Measurements from ENCODE around the gene KCND1. TPM values are rescaled to one million over a fixed set of nuclear protein-coding genes. Genes with fewer than 3 reads are reported as not detected.

KCND1 gene
- total and polyA plus RNA-seq, 8 donors: 2.3 to 5.7 (median 4.5) TPM

- ATAC-seq: no peak
- Histone ChIP-seq H3K36me3 (peaks cover 0 to 4% of the 10 kb centered on the region in 2 donors), H3K9me3 (no peaks in the 10 kb centered on the region), H3K4me3 (no peak overlapping the region), H3K27me3 (no peaks in the 10 kb centered on the region), H3K27ac (no peak overlapping the region), H3K4me1 (peaks cover 0 to 20% of the 10 kb centered on the region in 2 donors)
- TF ChIP-seq CTCF (IDR thresholded peaks at IDR 0.05): no peak
- intact Hi-C loops (cut with DNase I): no loop called here
- DNase-seq: no peak
Measured at GRCh38 chrX:48960291-48960690, 11.4 kb downstream of the KCND1 start.

DNA sequence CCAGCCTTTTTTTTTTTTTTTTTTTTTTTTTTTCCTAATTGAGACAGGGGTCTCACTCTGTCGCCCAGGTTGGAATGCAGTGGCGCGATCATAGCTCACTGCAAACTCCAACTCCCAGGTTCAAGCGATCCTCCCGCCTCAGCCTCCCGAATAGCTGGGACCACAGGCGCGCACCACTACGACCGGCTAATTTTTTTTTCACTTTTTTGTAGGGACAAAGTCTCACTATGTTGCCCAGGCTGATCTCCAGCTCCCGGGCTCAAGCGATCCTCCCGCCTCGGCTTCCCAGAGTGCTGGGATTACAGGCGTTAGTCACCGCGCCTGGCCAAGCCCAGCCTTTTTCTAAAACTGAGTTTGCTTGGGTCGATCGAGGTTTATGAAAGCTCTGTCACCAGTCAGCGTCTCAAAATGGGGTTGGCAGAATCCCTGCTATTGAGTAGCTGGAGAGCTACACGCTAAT is 13.0 kb downstream of the KCND1 start:
- TF ChIP-seq CTCF (IDR thresholded peaks at IDR 0.05): no peak
- intact Hi-C loops (cut with DNase I): no loop called here
- DNase-seq: peak in 1 of 4 donors; percentile 19
- H3K27me3 ChIP-seq: no peaks in the 10 kb centered on the region
- H3K4me3 ChIP-seq: peak overlapping the region; percentile 29 to 61
- H3K36me3 ChIP-seq: peaks cover 0 to 4% of the 10 kb centered on the region in 2 donors
- peaks cover 0 to 36% of the 10 kb centered on the region in 2 donors for H3K4me1 ChIP-seq
- ATAC-seq: peak; percentile 2
- H3K9me3 ChIP-seq: no peaks in the 10 kb centered on the region
- H3K27ac ChIP-seq: peak overlapping the region; percentile 93 to 99

DNA sequence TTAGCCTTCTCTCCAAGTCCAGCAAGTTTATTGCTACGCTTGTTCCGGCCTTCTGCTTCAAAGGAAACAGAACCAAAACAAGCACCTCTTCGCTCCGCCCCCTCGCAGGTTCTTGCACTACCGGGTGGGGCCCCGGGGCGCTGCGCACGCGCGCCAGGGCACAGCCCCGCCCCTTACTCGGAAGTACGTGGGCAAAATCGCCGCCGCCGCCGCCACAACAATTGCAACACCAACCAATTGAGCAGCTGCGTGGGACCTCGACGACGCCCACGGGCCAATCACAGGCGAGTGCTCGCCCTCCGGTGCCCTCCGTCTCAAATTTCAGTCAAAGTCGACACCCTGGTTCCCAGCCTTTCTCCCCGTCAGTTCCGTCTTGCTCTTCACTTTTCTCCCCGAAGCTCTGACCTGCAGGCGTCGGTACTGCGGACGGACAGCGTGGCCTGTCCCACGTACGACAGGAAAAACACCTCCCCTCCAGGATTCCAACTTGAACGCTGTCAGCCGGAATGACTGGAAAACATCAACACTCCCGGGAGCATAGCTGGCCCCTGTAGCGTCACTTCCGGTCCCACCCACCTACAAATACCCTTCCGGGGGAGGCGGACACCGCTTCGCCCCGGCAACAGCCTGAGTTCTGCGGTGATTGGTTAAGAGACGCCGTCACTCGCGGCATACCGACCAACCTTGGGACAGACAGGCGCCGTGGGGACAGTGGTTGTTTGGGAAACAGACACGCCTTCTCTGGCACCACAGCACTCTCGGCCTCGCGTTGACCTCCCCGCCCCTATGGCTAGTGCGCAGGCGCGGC is 13.6 kb downstream of the KCND1 start:
- H3K9me3 ChIP-seq: no peaks in the 10 kb centered on the region
- H3K36me3 ChIP-seq: peaks cover 0 to 4% of the 10 kb centered on the region in 2 donors
- H3K4me3 ChIP-seq: peak overlapping the region; percentile 50 to 61
- no peak for TF ChIP-seq CTCF (IDR thresholded peaks at IDR 0.05)
- DNase-seq: peak; percentile 93 to 98 (median 96)
- peak overlapping the region; percentile 93 to 99 for H3K27ac ChIP-seq
- no peaks in the 10 kb centered on the region for H3K27me3 ChIP-seq
- intact Hi-C loops (cut with DNase I): no loop called here
- H3K4me1 ChIP-seq: peaks cover 0 to 42% of the 10 kb centered on the region in 2 donors
- ATAC-seq: peak; percentile 94

DNA sequence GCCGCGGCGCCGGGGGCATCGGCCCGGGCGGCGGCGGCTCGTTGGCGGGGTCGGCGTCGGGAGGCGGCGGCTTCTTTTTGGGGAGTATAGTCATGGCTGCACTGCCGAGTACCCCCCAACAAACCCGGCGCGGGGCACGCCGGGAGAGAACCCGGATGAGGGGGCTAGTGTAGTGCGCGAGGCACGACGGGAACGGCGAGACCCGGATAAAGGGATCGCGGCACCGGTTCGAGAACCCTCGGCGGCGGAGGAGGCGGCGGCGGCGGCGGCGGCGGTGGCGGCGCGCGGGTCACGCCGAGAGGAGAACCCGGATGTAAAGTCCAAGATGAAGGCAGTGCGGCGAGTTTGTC is 14.2 kb downstream of the KCND1 start, which contains the start of gene OTUD5:
Gene OTUD5, minus strand, starts transcription at position 131 of the 350 bp plus-strand sequence. Its CDS starts 37 bp downstream, at position 94.
- Histone ChIP-seq H3K4me3 (peak within 1 kb of the TSS; percentile 50 to 61), H3K27me3 (no peaks in the 10 kb centered on the region), H3K9me3 (no peaks in the 10 kb centered on the region), H3K27ac (peak within 1 kb of the TSS; percentile 93 to 99), H3K4me1 (peaks cover 0 to 48% of the 10 kb centered on the region in 2 donors), H3K36me3 (peaks cover 0 to 4% of the 10 kb centered on the region in 2 donors)
- ATAC-seq (peak; percentile 24), DNase-seq (peak in 3 of 4 donors; percentile 55 to 84 (median 61))
- intact Hi-C loops (cut with DNase I): no loop called here
- no peak for TF ChIP-seq CTCF (IDR thresholded peaks at IDR 0.05)

DNA sequence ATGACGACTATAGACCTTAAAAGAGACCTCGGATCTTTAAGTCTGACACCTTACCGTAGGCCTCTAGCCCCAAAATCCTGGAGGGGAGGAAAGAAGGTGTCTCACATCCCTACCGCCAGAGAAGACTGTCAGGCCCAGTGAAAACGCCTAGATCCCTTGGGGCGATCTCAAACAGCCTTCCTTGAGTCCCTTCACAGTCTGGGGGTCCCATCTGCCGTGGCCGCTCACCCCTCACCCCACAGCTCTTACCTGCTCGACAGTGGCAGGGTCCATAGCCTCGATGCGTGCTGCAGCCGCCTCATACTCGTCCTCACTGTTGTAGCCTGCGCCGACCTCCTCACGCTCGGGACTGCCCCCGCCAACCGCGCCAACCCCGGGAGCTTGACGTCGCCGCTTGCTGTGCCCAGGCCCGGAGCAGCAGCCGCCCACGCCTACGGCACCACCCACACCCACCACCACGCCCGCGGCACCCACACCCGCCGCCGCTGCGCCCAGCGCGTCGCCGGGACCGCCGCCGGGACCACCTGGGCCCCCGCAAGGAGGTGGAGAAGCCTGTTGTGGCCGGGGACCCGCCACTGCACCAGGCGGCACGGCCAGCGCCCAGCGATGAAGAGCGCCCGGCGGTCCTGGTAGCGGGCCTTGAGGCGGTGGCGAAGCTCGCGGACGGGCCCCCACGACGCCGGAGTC is 14.8 kb downstream of the KCND1 start:
- Histone ChIP-seq H3K27me3 (no peaks in the 10 kb centered on the region), H3K36me3 (peaks cover 0 to 4% of the 10 kb centered on the region in 2 donors), H3K27ac (peak overlapping the region; percentile 19 to 99), H3K4me3 (peak overlapping the region; percentile 50 to 61), H3K4me1 (peaks cover 0 to 50% of the 10 kb centered on the region in 2 donors), H3K9me3 (no peaks in the 10 kb centered on the region)
- TF ChIP-seq CTCF (IDR thresholded peaks at IDR 0.05): no peak
- ATAC-seq: no peak
- intact Hi-C loops (cut with DNase I): no loop called here
- peak in 1 of 4 donors; percentile 82 for DNase-seq

All from left lung (tissue), 10 donors.